Cardiac septum (tissue), 1 donor: ENCODE measurements around the gene PIPOX. TPM values are rescaled to one million over a fixed set of nuclear protein-coding genes. Genes with fewer than 3 reads are reported as not detected.

Experiments used
- DNase-seq: peaks from one replicate; pipeline ENCODE4 v3.0.0-alpha.2; 2020; ENCODE audit warnings: low spot score
- intact Hi-C: fragments of 100-400 bp; cut with DNase I; formaldehyde crosslinking; loops from one replicate; pipeline ENCODE4 v1.14.0; 2022
- total RNA-seq: library from RNA; stranded (reverse); fragmentation: NEBNext Ultra II Directional; extraction: Animal tissue kit (Norgen Biotek cat#: 25700); gene quantifications from one replicate; pipeline ENCODE4 v1.2.1, GENCODE V29; 2021
- donor health status: DM: no; HTN: no; CAD: no.

PIPOX gene
- total RNA-seq, 1 donor from 2014 or later, result 0.57 TPM

DNA sequence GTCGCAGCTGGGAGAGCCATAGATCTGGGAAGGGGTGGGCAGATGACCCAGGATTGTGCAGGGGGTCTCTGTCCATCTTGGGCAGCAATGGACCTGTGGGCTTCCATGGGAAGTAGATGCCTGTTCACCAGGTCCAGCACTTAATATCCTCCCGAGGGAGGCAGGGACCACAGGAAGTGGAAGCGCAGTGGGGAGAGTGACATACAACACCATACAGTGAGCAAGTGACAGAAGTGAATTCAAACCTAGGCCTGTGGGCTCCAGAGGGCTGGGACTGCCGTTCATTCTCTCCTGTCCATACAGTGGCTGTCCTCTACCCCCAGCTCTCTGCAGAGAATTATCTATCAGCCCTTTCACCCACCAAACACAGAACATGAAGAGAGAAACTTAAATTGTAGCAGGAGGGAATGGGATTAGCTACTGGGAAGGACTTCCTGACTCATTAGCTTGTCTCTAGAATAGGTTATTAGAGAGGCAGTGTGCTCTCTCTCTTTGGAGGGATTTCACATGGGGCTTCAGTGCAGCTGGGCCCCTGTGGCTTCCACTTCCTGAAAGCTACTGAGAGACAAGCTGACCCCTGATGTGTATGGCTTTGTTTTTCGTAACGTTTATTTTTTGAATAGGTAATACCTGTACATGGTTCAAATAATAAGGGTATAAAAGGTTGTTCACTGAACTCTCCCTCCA lies 24.0 kb upstream of the PIPOX start:
- intact Hi-C loops, result no loop called here
- DNase-seq, result no peak

DNA sequence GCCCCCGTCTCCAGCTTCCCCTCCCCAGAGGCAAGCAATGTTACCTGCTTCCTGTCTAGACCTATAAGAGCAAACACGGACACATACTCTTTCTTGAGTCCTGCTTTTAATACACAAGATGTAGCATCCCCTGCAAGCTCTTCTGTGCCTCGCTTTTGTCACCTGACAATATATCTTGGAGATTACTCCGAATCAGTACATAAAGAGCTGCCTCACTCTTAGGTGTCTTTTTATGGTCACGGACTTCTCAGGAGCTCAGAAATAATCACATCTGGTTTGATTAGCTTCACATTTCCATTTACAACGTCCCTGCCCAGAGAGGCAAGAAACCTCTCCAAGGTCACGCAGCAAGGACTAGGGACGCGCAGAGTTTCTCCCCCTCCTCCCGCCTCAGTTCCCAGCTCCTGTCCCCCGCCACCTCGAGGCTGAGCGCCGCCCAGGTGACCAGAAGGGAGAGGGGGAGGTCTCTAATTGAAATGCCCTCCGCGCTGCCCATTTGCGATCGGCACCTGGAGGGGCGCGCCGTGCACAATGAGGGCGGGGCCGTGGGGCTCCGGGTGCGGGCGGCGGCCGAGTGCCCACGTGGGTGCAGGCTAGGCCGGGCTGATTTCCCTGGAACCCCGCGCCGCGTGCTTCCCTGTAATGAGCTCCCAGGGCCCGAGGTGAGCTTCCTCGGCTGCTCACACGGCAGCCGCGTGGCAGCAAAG lies 23.3 kb upstream of the PIPOX start:
- DNase-seq, result no peak
- intact Hi-C loops, result no loop called here

DNA sequence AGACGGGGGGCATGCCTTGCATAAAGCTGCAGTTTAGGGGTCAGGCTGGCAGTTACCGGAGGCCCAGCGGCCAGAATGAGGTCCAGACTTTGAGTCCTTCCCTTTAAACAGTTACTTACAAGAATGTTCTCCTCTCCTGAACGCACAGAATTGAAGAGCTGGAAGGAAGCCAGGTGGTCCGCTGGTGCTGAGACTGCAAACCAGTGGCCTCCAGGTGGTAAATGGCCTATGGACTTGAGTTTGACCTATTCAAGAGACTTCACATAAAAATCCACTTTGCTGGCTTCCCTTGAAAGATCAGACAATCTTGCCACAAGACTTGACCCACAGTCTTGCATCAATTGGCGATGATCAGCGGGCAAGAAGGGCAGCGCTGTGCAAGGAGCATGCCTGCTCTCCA lies 22.4 kb upstream of the PIPOX start:
- intact Hi-C loops, result no loop called here
- no peak for DNase-seq

DNA sequence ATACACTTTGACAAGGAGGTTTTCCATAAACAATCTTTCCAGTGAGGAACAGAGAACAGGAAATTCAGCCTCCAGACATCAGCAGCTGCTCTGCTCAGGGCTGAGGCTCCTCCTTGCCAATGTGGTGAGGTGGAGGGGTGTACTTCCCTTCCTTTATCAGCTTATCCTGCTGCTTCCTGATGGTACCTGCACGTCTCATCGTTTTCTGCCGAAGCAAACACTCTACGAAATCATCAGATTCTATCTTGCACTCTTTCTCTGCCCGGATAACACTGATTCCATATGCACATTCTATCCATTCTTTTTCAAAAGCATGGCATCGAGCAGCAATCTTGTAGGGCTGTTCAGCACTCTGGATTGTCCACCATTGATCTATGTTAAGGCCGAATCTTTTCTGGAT lies 21.7 kb upstream of the PIPOX start:
- DNase-seq, result no peak
- intact Hi-C loops, result no loop called here

DNA sequence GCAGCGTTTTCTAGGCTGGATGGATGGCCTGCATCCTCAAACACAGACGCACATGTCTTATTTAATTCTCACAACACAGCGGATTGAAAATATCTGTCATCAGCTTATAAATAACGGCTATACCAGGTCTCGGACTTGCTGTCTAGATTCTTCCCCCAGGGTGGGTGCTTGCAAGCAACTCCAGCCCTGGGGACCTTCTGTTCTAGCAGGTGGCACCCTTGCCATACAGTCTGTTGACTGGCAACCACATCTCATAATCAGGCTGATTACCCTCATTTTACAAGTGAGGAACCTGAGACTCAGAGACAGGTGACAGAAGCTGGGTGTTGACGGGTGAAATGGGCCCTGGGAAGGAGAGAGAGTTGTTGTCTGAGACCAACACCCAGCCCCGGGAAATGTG lies 20.9 kb upstream of the PIPOX start:
- DNase-seq, result no peak
- intact Hi-C loops, result no loop called here

DNA sequence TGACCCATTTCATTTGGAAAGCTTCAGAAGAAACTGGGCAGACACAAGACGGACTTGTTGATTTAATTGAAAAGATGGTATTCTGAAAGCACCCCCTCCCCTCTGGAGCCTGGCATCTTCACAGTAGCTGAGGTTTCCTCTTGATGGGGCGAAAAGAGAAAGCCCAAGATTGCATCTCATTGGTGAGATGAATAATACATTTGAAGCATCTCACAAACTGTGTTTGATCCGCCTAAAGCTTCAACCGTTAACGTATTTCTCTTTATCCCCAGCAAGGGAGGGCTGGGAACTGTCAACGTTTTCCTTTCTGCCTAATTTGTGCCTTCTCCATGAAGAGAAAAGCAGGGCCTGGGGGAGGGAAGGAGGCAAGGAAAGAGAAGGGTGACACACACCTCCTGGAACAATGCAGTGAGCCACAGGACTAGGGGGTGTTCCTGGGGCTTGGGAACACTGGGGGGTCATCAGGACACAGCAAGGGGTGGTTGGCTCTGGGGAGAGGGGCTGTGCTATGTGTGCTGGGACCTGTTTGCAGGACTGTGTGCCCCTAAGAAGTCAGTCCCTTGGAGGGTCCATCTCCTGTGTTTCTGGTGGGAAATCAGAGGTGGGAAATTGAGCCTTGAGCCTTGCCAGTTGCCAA lies 18.5 kb upstream of the PIPOX start:
- DNase-seq, result no peak
- intact Hi-C loops, result no loop called here

DNA sequence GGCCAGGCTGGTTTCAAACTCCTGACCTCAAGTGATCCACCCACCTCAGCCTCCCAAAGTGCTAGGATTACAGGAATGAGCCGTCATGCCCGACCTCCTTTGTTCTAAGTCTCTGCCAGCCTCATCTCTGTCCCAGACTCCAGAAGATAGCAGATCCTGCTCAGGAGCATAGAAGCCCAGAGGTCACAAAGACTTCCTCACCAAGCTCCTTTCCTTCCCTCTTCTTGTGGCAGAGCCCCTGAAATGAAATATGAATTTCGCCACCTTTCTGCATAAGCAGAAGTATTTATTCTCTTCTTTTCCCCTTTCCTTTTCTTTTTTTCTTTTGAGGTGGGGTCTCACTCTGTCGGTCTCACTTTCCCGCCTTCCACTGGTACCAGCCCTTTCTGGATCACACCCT lies 11.5 kb upstream of the PIPOX start:
- intact Hi-C loops, result no loop called here
- DNase-seq, result no peak

DNA sequence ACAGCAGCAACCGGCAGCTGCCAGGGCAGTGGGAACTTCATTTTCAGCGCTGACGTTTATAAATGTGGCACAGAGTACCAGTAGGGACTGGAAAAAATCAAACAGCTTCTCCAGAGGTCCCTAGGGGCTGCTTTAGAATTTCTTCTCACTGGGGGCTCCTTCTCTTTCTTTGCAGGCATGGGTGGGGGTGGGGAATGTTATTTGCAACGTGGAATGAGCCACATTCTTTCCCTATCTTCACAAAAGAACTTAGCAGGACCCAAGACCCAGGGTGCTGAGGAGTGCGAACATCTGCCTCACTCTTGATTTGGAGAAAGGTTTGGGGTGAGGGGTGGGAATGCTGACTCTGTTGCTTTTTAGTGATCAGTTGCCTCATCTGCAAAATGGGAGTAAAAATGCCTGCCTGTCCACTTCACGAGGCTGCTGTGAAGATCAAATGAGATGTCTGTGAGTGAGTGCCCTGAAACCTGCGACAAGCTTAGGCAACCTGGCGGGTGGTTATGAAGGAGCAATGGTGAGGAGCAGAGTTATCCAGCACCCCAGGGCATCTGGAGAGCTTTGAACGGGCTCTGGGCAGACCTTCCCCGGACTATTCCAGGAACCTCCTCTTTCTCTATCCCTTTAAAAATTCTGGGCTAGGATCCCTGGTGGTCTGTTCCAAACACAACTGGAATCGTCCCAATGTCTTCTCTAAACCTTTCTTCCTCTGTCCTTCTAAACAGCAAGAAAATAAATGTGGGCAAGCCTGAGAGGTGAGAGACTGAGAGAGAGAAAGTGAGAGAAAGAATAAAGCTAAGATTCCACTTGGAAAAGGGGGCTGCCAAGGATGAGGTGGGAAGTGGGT lies 10.7 kb upstream of the PIPOX start:
- intact Hi-C loops, result no loop called here
- DNase-seq, result no peak

DNA sequence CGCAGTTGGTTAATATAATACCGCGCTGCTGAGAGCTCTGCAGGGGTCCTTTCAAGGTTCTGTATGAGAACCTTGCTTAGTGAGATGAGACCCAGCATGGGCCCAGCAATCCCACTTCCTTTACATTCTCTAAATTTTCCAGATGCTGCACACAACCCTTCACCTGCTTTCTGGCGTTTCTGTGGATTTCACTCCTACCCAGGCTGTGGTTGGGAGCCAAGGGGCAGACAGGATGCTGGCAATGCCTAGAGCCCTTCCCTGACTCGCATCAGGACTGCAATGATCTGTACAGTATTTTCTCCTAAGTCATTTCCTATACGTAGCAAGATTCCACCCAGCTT lies 10.1 kb upstream of the PIPOX start:
- no peak for DNase-seq
- intact Hi-C loops, result no loop called here

DNA sequence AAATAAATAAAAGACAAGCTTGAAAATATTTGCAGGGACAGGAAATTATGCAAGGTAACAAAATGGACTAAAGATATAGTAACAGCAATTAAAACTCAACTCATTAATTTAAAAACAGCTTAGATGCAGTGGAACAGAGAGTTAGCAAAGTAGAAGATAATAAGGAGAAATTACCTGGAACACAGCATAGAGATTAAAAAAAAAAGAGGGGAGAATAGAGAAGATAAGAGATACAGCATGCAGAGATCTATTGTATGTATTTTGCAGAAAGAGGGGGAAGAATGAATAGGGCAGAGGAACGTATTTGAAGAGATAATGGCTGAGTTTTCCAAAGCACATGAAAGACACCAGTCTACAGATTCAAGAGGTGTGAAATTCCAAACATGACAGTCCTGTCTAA lies 8.4 kb upstream of the PIPOX start:
- intact Hi-C loops, result no loop called here
- no peak for DNase-seq

DNA sequence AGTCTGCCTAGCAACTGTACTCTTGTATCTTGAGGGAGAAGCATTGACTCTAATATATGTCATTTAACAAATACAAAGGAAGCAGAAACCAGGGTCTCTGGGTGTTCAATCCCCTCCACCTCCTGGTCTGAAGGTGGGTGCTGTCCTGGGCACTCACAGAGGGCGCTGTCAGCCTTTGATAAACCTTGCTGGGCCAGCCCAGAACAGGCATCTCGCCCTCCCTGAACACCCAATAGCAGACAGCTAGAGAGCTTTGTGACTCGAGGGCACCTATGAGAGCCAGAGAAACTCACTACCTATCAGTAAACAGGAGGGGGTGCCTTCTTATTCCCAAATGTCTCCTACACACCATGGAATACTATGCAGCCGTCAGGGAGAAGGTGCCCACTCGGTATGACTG lies 6.4 kb upstream of the PIPOX start:
- intact Hi-C loops, result no loop called here
- DNase-seq, result no peak

DNA sequence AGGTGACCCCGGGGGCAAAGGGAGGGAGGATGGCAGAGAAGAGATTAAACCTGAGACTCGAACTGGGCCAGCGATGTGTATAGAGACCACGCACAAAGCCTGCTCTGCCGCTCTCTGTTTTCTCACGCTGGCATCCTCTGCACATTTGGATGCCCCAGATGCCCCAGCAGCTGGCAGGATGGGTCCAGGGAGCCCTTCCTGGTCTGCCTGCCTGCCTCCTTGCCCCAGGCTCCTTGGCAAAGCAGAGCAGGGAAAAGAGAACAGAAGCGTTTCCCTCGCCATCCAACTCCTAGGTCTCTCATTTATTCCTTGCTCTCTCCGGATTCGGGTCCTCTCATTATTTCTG lies 5.2 kb upstream of the PIPOX start:
- intact Hi-C loops, result no loop called here
- no peak for DNase-seq

DNA sequence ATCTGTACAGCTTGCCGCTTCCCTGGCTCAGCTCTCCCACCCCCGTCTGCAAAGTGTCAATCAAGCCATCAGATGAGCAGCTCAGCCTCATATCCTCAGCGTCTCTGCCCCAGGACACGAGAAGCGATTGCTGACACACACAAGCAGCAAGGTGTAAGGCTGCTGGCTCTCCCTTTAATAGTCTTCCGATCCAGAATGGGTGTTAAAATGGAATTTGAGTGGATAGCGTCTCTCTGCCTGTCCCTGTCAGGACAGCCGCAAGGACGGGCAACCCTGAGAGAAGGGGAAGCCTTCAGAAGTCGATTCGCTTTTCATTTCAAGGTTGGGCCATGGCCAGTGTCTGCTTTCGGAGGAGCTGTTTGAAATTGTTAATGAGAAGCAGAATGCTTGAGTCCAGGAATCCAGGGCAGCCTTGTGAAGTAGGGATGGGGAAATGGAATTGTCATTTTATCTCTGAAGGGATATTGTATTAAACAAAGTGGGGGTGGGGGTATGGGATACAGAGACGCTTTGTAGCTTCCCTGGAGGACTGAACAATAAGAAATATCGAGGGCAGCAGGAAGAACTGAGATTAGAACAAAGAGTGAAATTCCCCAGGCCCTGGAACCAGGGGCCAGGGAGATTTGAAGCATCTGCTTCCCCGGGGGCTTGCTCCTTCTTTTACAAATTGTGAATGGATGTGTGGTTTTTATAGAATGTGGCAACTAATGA lies 4.7 kb upstream of the PIPOX start:
- DNase-seq, result no peak
- intact Hi-C loops, result no loop called here

DNA sequence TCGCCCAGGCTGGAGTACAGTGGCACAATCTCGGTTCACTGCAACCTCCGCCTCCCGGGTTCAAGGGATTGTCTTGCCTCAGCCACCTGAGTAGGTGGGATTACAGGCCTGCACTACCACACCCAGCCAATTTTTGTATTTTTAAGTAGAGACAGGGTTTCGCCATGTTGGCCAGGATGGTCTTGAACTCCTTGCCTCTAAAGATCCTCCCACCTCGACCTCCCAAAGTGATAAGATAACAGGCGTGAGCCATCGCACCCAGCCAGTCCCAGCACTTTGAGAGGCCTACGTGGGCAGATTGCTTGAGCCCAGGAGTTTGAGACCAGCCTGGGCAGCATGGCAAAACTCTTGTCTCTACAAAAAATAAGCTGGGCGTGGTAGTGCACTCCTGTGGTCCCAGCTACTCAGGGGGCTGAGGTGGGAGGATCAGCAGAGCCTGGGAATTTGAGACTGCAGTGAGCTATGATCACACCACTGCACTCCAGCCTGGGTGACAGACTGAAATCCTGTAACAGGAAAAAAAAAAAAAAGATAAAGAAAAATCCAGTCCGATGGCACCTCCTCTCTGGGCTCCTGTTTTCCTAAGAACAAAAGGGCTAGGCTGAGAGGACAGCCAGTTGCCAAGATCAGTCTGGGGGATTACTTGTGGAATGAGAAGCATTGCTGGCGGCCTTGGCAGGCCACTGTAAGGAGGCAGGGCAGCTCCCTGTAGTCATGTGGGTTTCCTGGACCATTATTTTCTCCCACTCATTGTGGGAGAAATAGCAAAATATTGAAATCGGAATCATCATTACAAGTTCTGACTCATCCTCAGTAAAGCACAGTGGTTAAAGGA lies 3.0 kb upstream of the PIPOX start:
- DNase-seq, result no peak

DNA sequence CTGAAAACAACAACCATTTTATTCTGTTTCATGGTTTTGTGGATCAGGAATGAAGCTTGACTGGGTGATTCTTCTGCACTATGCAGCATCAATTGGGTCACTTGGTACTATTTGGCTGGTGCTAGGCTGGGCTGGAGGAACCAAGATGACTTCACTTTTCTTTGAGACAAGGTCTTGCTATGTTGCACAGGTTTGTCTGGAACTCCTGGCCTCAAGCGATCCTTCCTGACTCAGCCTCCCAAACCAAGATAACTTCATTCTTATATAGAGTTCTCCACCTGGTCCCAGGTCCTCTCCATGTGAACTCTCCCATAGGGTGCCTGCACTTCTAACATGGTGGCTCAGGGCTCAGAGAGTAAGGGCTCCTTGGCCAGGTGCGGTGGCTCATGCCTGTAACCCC lies 1.9 kb upstream of the PIPOX start:
- intact Hi-C loops, result no loop called here
- DNase-seq, result no peak

More for the DNA sequence above, 3.0 kb upstream of the PIPOX start:
- intact Hi-C loops, result no loop called here

DNA sequence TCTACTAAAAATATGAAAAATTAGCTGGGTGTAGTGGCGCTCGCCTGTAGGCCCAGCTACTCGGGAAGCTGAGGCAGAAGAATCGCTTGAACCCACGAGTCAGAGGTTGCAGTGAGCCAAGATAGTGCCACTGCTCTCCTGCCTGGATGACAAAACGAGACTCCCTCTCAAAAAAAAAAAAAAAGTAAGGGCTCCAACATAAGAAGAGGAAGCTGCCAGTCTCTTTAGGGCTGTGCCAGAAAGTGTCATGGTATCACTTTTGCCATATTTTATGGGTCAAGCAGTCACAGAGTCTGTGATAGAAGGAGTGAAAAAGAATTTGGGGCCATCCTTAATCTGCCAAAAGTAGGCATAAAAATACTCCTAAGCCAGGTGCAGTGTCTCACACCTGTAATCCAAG lies 1.4 kb upstream of the PIPOX start:
- no peak for DNase-seq
- intact Hi-C loops, result no loop called here

DNA sequence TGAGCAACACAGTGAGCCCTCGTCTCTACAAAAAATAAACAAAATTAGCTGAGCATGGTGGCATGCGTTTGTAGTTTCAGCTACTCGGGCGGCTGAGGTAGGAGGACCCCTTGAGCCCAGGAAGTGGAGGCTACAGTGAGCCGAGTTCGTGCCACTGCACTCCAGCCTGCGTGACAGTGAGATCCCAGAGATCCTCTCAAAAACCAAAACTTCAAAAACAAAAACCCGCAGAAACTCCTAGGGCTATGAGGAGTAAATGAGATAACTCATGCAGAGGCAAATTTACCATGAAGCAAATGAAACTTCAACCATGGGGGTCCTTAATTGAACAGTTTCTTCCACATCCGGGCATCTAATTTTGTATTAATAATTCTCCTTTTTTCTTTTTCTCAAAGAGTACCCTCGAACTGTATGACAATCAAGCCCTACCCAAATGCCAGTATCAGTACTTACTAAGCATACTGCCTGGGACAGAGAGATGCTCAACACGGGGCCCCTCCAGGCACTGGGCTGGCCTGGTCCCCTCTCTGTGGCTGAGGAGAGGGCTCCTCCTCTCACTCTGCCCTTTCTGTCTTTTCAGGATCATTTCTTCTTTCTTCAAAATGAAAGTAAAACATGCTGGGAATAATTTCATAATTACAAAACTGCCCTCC lies 789 bp upstream of the PIPOX start:
- intact Hi-C loops, result no loop called here
- DNase-seq, result no peak

DNA sequence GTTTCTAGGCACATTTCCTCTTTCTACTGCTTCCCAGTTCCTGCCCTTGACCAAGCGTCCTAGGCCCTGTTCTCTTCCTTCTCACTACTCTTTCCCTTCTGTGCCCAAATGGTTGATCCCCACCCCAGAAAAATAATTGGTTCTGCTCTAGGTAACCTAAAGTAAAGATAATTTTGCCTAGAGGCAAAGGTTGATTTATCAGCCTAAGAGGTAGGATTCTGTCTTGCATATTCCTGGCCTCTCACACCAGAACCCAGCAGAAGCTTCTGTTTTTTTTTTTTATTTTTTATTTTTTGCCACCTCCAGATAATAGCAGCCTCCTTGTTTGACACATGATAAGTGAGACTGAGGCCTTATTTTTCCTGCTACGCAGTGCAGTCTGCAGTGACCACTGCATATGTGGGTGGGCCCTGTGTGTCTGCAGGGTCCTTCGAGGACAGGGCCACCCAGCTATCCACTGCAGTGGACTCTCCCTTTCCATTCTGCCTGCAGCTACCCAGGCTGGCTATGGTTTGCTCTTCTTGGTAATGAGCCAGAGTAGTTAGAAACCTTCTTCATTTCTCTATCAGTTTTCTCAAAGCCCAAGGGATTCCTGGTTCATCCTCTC lies 701 bp downstream of the PIPOX start:
- intact Hi-C loops, result no loop called here
- DNase-seq, result no peak
